Vagina (tissue), 2 donors: ENCODE measurements around the gene ITGB3.

Experiments
- POLR2A ChIP-seq, 2 donors: fragments of 450-650 bp; IDR thresholded peaks; one replicate each; pipeline ENCODE4 v1.6.1; 2017; ENCODE audit warnings: antibody characterized with exemption in 2 of 2, mild to moderate bottlenecking in 2 of 2, moderate library complexity in 2 of 2
- POLR2AphosphoS5 ChIP-seq, 2 donors: sonication (generic); formaldehyde crosslinking; IDR thresholded peaks; one replicate each; pipeline ENCODE4 v1.9.0; 2017; ENCODE audit warnings: antibody characterized with exemption in 2 of 2, mild to moderate bottlenecking in 2 of 2, low read depth in 1 of 2; ENCODE audit not compliant: insufficient read depth in 1 of 2
- TF ChIP-seq, protein P1 (sequence below), 3 experiments: fragments of 450-650 bp in 2 of 3; fragments of 200-600 bp in 1 of 3; sonication (generic) in 1 of 3; IDR thresholded peaks; one replicate each; pipeline ENCODE4 v1.5.1; 2017 to 2019; ENCODE audit warnings: antibody characterized with exemption in 3 of 3, mild to moderate bottlenecking in 2 of 3, moderate library complexity in 2 of 3

DNA sequence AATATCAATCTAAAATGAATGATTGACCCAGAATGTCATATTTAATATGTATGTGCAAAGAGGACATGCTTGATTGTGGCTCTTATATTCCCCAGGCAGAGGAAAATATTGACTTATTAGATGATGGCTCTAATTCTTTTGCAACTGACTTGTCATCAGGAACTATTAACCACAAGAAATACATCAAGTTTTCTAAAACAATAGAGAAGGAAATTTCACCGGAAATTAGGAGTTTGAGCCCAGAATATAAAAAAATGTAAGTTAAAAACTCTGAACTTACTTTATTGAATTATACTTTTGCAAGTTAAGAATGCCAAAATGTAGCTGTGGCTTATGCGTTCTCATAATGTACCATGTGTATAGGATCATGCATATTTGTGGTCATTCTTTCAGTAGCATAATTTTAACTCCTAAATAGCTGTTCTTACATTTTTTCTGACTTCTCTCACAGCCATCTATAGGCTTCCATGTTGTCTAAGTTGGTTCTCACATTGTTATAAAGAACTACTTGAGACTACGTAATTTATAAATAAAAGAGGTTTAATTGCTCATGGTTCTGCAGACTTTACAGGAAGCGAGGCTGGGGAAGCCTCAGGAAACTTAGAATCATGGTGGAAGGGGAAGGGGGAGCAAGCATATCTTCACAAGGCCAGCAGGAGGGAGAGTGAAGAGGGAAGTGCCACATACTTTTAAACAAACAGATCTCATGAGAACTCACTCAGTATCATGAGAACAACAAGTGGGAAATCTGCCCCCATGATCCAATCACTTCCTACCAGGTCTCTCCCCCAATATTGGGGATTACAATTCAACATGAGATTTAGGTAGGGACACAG, 81.7 kb downstream of the ITGB3 start:
- TF ChIP-seq POLR2AphosphoS5 (IDR thresholded peaks at IDR 0.05; ENCODE audit: insufficient read depth in 1 of 2, low read depth in 1 of 2) = no peak
- TF ChIP-seq, protein P1, sequence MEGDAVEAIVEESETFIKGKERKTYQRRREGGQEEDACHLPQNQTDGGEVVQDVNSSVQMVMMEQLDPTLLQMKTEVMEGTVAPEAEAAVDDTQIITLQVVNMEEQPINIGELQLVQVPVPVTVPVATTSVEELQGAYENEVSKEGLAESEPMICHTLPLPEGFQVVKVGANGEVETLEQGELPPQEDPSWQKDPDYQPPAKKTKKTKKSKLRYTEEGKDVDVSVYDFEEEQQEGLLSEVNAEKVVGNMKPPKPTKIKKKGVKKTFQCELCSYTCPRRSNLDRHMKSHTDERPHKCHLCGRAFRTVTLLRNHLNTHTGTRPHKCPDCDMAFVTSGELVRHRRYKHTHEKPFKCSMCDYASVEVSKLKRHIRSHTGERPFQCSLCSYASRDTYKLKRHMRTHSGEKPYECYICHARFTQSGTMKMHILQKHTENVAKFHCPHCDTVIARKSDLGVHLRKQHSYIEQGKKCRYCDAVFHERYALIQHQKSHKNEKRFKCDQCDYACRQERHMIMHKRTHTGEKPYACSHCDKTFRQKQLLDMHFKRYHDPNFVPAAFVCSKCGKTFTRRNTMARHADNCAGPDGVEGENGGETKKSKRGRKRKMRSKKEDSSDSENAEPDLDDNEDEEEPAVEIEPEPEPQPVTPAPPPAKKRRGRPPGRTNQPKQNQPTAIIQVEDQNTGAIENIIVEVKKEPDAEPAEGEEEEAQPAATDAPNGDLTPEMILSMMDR (IDR thresholded peaks at IDR 0.05) = no peak
- no peak for TF ChIP-seq POLR2A (IDR thresholded peaks at IDR 0.05)
